AG04449 (cell line): ENCODE measurements around the gene NSFL1C.
A peak's percentile ranks its signal among the peaks of the same experiment; 100 is the strongest.

ENCODE experiments used
- CTCF ChIA-PET: fragments of 350-600 bp; formaldehyde crosslinking; extraction: SDS; loops from one replicate; lab custom pipeline; 2021; ENCODE audit warnings: antibody characterized with exemption; lab: Yijun Ruan, JAX
- POLR2A ChIA-PET: fragments of 400-600, 350-600 bp; formaldehyde crosslinking; extraction: SDS; loops from one replicate; lab custom pipeline; 2020; ENCODE audit warnings: antibody characterized with exemption, inconsistent platforms; lab: Yijun Ruan, JAX
- DNase-seq: peaks from one replicate; pipeline ENCODE4 v3.0.0-alpha.2; 2010; ENCODE audit warnings: low read depth, low spot score
- H3K4me3 ChIP-seq: 2 replicates; pipeline ENCODE4 v1.5.1; 2011; ENCODE audit warnings: low read depth, mild to moderate bottlenecking, control low read depth, low read length
- CTCF ChIP-seq: IDR thresholded peaks from one replicate; pipeline ENCODE4 v1.5.1; 2011; ENCODE audit warnings: mild to moderate bottlenecking, moderate library complexity, low read length, control low read depth, inconsistent platforms; ENCODE audit not compliant: insufficient read depth; ENCODE audit errors: missing control alignments

The NSFL1C gene

GRCh38 chr20:1417273-1417672, 49.4 kb downstream of the NSFL1C start:
- DNase-seq: no peak
- H3K4me3 ChIP-seq: no peak overlapping the region
- POLR2A ChIA-PET: no interaction called here
- TF ChIP-seq CTCF: no peak
- CTCF ChIA-PET: interaction anchor here (0.9 to 1.9 kb wide), 3 partner anchors 20 to 22 kb away, joined by 3 to 6 read pairs (median 4); no protein-coding TSS in a partner anchor

GRCh38 chr20:1415667-1416468, 50.8 kb downstream of the NSFL1C start:
- no peak for TF ChIP-seq CTCF
- DNase-seq: peak; percentile 63
- ChIA-PET CTCF (interaction anchor here (1.0 kb wide), 1 partner anchor 22 kb away, joined by 4 read pairs; no protein-coding TSS in a partner anchor), POLR2A (no interaction called here)
- H3K4me3 ChIP-seq: no peak overlapping the region

- no peak for TF ChIP-seq CTCF
- DNase-seq: no peak
- POLR2A ChIA-PET: no interaction called here
- no peak overlapping the region for H3K4me3 ChIP-seq
- CTCF ChIA-PET: no interaction called here
Measured at GRCh38 chr20:1414982-1415381, 51.7 kb downstream of the NSFL1C start.

GRCh38 chr20:1405801-1406200, 60.8 kb downstream of the NSFL1C start:
- H3K4me3 ChIP-seq: no peak overlapping the region
- TF ChIP-seq CTCF: no peak
- POLR2A ChIA-PET: no interaction called here
- CTCF ChIA-PET: interaction anchor here (3.0 kb wide), 1 partner anchor 32 kb away, joined by 6 read pairs; no protein-coding TSS in a partner anchor
- DNase-seq: no peak

GRCh38 chr20:1403624-1404023, 63.0 kb downstream of the NSFL1C start:
- ChIA-PET CTCF (interaction anchor here (2.1 kb wide), 1 partner anchor 8 kb away, joined by 8 read pairs; no protein-coding TSS in a partner anchor), POLR2A (no interaction called here)
- no peak for DNase-seq
- no peak for TF ChIP-seq CTCF
- no peak overlapping the region for H3K4me3 ChIP-seq

GRCh38 chr20:1402149-1402548, 64.5 kb downstream of the NSFL1C start:
- no peak for TF ChIP-seq CTCF
- CTCF ChIA-PET: interaction anchor here (2.1 kb wide), 1 partner anchor 10 kb away, joined by 8 read pairs; no protein-coding TSS in a partner anchor
- no peak for DNase-seq
- POLR2A ChIA-PET: no interaction called here
- no peak overlapping the region for H3K4me3 ChIP-seq
